ENCODE results near the gene RXRA. TPM values are rescaled to one million over a fixed set of nuclear protein-coding genes. Genes with fewer than 3 reads are reported as not detected.

Gene RXRA
- total and polyA plus RNA-seq, 2 of the 13 experiments (the other 11 are each of a cell fraction or from before 2014, with no cell fraction given), result 18.9 to 29.2 TPM

- no peak overlapping the region for H3K27ac ChIP-seq (ENCODE audit: extremely low read length, insufficient read depth, low read length)
- H2AFZ ChIP-seq (ENCODE audit: low read length), result no peak overlapping the region
- intact Hi-C loops (cut with micrococcal nuclease; ENCODE audit: unreplicated experiment), result loop anchor here (10.0 kb wide), 1 partner anchor 46 kb away; no protein-coding TSS in a partner anchor
- peaks cover 1 to 5% of the 10 kb centered on the region in 2 experiments; a peak in 3 of 5 replicates for H3K36me3 ChIP-seq (replicated peaks in 1 of 2; ENCODE audit: control insufficient read depth in 1 of 2, insufficient read depth in 2 of 2, low read length in 2 of 2)
- no peak overlapping the region for H3K9ac ChIP-seq (ENCODE audit: insufficient read depth, low read depth, low read length)
- ATAC-seq (no peak), FAIRE-seq (no peak), DNase-seq (ENCODE audit: low spot score) (no peak)
- TF ChIP-seq TEF (CRISPR knock-in tag; IDR thresholded peaks at IDR 0.05) (no peak), ZNF777 (CRISPR knock-in tag; IDR thresholded peaks at IDR 0.05) (no peak), FOSL1 (CRISPR knock-in tag; IDR thresholded peaks at IDR 0.05; ENCODE audit: borderline replicate concordance) (no peak), ZNF430 (CRISPR knock-in tag; IDR thresholded peaks at IDR 0.05) (no peak), ZNF674 (CRISPR knock-in tag; IDR thresholded peaks at IDR 0.05; ENCODE audit: low read depth) (no peak), ZNF598 (CRISPR knock-in tag; IDR thresholded peaks at IDR 0.05; ENCODE audit: borderline replicate concordance) (no peak), CBX2 (IDR thresholded peaks at IDR 0.05; ENCODE audit: low read depth, low read length) (no peak), CBX2 (CRISPR knock-in tag; IDR thresholded peaks at IDR 0.05; ENCODE audit: low read depth) (no peak), RXRB (CRISPR knock-in tag; IDR thresholded peaks at IDR 0.05; ENCODE audit: borderline replicate concordance) (no peak), ZNF251 (CRISPR knock-in tag; IDR thresholded peaks at IDR 0.05) (no peak), ZXDC (CRISPR knock-in tag; IDR thresholded peaks at IDR 0.05) (no peak), FOXK1 (CRISPR knock-in tag; IDR thresholded peaks at IDR 0.05; ENCODE audit: borderline replicate concordance, low read depth) (no peak), ZFY (CRISPR knock-in tag; IDR thresholded peaks at IDR 0.05) (no peak), SALL2 (CRISPR knock-in tag; IDR thresholded peaks at IDR 0.05) (no peak), CAMTA2 (CRISPR knock-in tag; IDR thresholded peaks at IDR 0.05; ENCODE audit: borderline replicate concordance) (no peak), ZBTB7B (CRISPR knock-in tag; IDR thresholded peaks at IDR 0.05) (no peak), HDAC2 (CRISPR knock-in tag; IDR thresholded peaks at IDR 0.05) (no peak)
- no peak overlapping the region for H3K4me3 ChIP-seq (replicated peaks in 1 of 3; ENCODE audit: insufficient read depth in 1 of 3, low read depth in 2 of 3, low read length in 3 of 3)
- CTCF ChIA-PET (ENCODE audit: low intra/inter-chr PET ratio, low total read pairs), result no interaction called here
- no peaks in the 10 kb centered on the region for H3K27me3 ChIP-seq (ENCODE audit: control insufficient read depth in 1 of 2, insufficient read depth in 2 of 2, low read length in 2 of 2)
- in situ Hi-C loops (cut with HindIII; ENCODE audit: extremely low pct_ligation_motif_present, low pct_unique_long_range_greater_than_20kb), result no loop called here
- POLR2A ChIA-PET, result no interaction called here
- H4K20me1 ChIP-seq (ENCODE audit: insufficient read depth, low read length), result no peaks in the 10 kb centered on the region
- BruUV-seq (replicated peaks), result no TSS peak
- WGBS (ENCODE audit: low lambda C conversion rate), result 100% methylated on average over 1 of the region's 6 CpGs
- no peaks in the 10 kb centered on the region for H3K9me3 ChIP-seq (ENCODE audit: low read length)
- H3K4me1 ChIP-seq (ENCODE audit: insufficient read depth, low read length), result peaks cover 22% of the 10 kb centered on the region
- H3K4me2 ChIP-seq (ENCODE audit: low read depth, low read length), result no peak overlapping the region
- no peaks in the 10 kb centered on the region for H3K79me2 ChIP-seq (ENCODE audit: insufficient read depth, low read length)
Observed at GRCh38 chr9:134431095-134431494, 104.8 kb downstream of the RXRA start.
